NCI-H1694 treated with DMSO at 0.1 percent for 48 hours (cell line): ENCODE results near the gene CDCP2.

ENCODE experiments used
- DNase-seq: peaks from one replicate; lab custom pipeline; 2025; lab: John Stamatoyannopoulos, UW

The CDCP2 gene

DNA sequence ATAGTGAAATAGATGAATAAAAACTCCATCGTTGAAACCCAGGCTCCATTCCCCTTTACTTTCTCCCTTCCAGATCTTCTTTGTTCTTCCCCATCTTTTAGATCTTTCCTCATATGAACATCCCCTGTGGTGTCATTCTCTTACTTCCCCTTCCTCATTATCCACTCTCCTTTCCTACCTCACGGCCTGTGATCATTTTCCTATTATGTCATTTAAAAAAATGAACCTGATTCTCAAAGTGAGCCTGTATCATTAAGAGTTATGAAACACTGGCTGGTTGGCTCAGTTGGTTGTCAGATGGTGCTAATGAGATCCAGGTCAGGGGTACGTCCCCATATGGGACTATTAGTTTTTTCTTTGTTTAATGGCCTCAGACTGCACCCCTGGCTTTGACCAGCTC, 61.1 kb downstream of the CDCP2 start:
- DNase-seq = no peak

- DNase-seq = no peak
Measured at GRCh38 chr1:54088385-54088784, 64.4 kb downstream of the CDCP2 start.

DNA sequence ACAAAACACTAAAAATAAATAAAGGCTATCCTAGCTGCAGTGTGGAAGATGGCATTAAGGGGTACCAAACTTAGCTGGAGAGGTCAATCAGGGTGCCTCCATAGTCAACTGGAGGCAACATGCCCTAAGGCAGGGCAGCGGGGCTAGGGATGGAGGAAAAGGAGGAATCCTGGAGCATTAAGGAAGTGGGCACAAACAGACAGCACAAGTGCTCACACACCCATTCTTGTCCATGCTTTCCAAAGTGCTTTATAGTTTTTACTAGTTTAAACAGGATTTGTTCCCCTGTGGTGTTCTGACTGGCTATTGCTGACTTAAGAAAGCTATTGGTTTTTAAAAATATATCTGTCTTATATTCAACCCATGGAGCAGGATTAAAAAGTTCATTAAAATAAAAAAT, 66.0 kb downstream of the CDCP2 start:
- DNase-seq = no peak

GRCh38 chr1:54084794-54085193, 68.0 kb downstream of the CDCP2 start:
- no peak for DNase-seq
